GM12878 (cell line): ENCODE measurements around the gene OCRL. TPM values are rescaled to one million over a fixed set of nuclear protein-coding genes. Genes with fewer than 3 reads are reported as not detected.

Source experiments
- ATAC-seq: fragments of 200-7000 bp; cut with Tn5 transposase; 3 replicates; pipeline ENCODE4 v1.9.1; 2020; ENCODE audit warnings: mild to moderate bottlenecking, moderate library complexity
- BruUV-seq: library from RNA; stranded (reverse); fragments of 400-500 nt; replicated peaks from 2 replicates; lab custom pipeline; 2021; lab: Mats Ljungman, UMichigan
- CTCF ChIA-PET: fragments of 300-600 bp; sonication (Branson Sonifier 250); formaldehyde crosslinking; extraction: SDS; loops from one replicate; lab custom pipeline; 2021; ENCODE audit warnings: inconsistent platforms; lab: Yijun Ruan, JAX
- POLR2A ChIA-PET: fragments of 350-600 bp; formaldehyde crosslinking; extraction: SDS; loops from one replicate; lab custom pipeline; 2021; ENCODE audit warnings: inconsistent platforms; lab: Charles Lee
- RAD21 ChIA-PET: fragments of 300-600 bp; sonication (Branson Sonifier 250); formaldehyde crosslinking; loops from one replicate; lab custom pipeline; 2023; ENCODE audit warnings: antibody characterized with exemption; ENCODE audit not compliant: unreplicated experiment; lab: Charles Lee
- SMC1A ChIA-PET: fragments of 300-600 bp; sonication (Branson Sonifier 250); formaldehyde crosslinking; loops from one replicate; lab custom pipeline; 2023; ENCODE audit not compliant: unreplicated experiment, uncharacterized antibody; lab: Charles Lee
- DNase-seq: peaks from one replicate; pipeline ENCODE4 v3.0.0-alpha.2; 2011; ENCODE audit warnings: low read depth, low spot score
- FAIRE-seq: peaks from 3 replicates; lab custom pipeline; 2011; peaks lifted over from hg19 to GRCh38; lab: Jason Lieb, UNC
- H2AFZ ChIP-seq: 2 replicates; pipeline ENCODE4 v1.6.0; 2011; ENCODE audit warnings: low read depth, low read length, control low read depth; ENCODE audit not compliant: control insufficient read depth
- H3K27ac ChIP-seq: 2 replicates; pipeline ENCODE4 v1.5.1; 2011; ENCODE audit warnings: control low read depth; ENCODE audit not compliant: control insufficient read depth, insufficient read depth
- H3K27me3 ChIP-seq, 2 experiments: replicated peaks in 1 of 2; 2 replicates each; pipeline versions ENCODE4 v1.6.0 to v1.6.1; 2011; ENCODE audit warnings: low read length in 1 of 2; ENCODE audit not compliant: control insufficient read depth in 2 of 2, insufficient read depth in 2 of 2
- H3K36me3 ChIP-seq, 2 experiments: 2 replicates each; pipeline ENCODE4 v1.5.1; 2011; ENCODE audit warnings: low read length in 1 of 2; ENCODE audit not compliant: control insufficient read depth in 2 of 2, insufficient read depth in 2 of 2
- H3K4me1 ChIP-seq: 2 replicates; pipeline ENCODE4 v1.6.1; 2011; ENCODE audit warnings: mild to moderate bottlenecking, low read length, moderate library complexity, mixed read lengths; ENCODE audit not compliant: control insufficient read depth, insufficient read depth
- H3K4me2 ChIP-seq: 2 replicates; pipeline ENCODE4 v1.6.0; 2011; ENCODE audit warnings: control low read depth; ENCODE audit not compliant: control insufficient read depth, insufficient read depth
- H3K4me3 ChIP-seq: fragments of 200-600 bp; sonication (generic); 2 replicates; pipeline ENCODE4 v1.5.1; 2016
- H3K79me2 ChIP-seq: 2 replicates; pipeline ENCODE4 v1.6.0; 2011; ENCODE audit warnings: low read length; ENCODE audit not compliant: control insufficient read depth, insufficient read depth
- H3K9ac ChIP-seq: 2 replicates; pipeline ENCODE4 v1.8.0; 2011; ENCODE audit warnings: low read length, control low read depth, mixed read lengths; ENCODE audit not compliant: control insufficient read depth, insufficient read depth
- H3K9me3 ChIP-seq: replicated peaks from 3 replicates; pipeline ENCODE4 v1.5.1; 2011; ENCODE audit warnings: mild to moderate bottlenecking, low read length; ENCODE audit not compliant: control insufficient read depth, insufficient read depth
- H4K20me1 ChIP-seq: 2 replicates; pipeline ENCODE4 v1.6.0; 2011; ENCODE audit not compliant: control insufficient read depth, insufficient read depth
- ATF7 ChIP-seq: fragments of 450-650 bp; IDR thresholded peaks from 2 replicates; pipeline ENCODE4 v1.6.1; 2016; ENCODE audit warnings: low read depth, mild to moderate bottlenecking
- BCL11A ChIP-seq: IDR thresholded peaks from 2 replicates; pipeline ENCODE4 v1.6.1; 2011; ENCODE audit warnings: low read depth, low read length
- CBX3 ChIP-seq: fragments of 200-600 bp; sonication (generic); IDR thresholded peaks from 2 replicates; pipeline ENCODE4 v1.6.1; 2016; ENCODE audit warnings: low read depth, borderline replicate concordance
- CBX5 ChIP-seq: sonication (generic); IDR thresholded peaks from 2 replicates; pipeline ENCODE4 v1.6.1; 2016; ENCODE audit warnings: low read depth, moderate library complexity, mild to moderate bottlenecking, inconsistent platforms
- GABPA ChIP-seq: IDR thresholded peaks from 2 replicates; pipeline ENCODE4 v1.6.1; 2014; ENCODE audit warnings: antibody characterized with exemption, low read depth, mild to moderate bottlenecking, inconsistent platforms
- HDGF ChIP-seq: fragments of 450-650 bp; IDR thresholded peaks from 2 replicates; pipeline ENCODE4 v1.6.1; 2016; ENCODE audit warnings: antibody characterized with exemption
- POLR2A ChIP-seq: IDR thresholded peaks from 2 replicates; pipeline ENCODE4 v1.6.1; 2011; ENCODE audit warnings: low read depth, mild to moderate bottlenecking, low read length
- SIX5 ChIP-seq: IDR thresholded peaks from 2 replicates; pipeline ENCODE4 v1.6.1; 2011; ENCODE audit warnings: mild to moderate bottlenecking, low read depth, low read length, moderate library complexity; ENCODE audit not compliant: severe bottlenecking
- SRF ChIP-seq, 2 experiments: IDR thresholded peaks; 2 replicates each; pipeline ENCODE4 v1.6.1; 2011; ENCODE audit warnings: low read depth in 2 of 2, low read length in 2 of 2, mild to moderate bottlenecking in 1 of 2, moderate library complexity in 1 of 2
- SUZ12 ChIP-seq: fragments of 200-600 bp; sonication (generic); IDR thresholded peaks from one replicate; pipeline ENCODE4 v1.6.1; 2018; ENCODE audit warnings: antibody characterized with exemption, mild to moderate bottlenecking; ENCODE audit not compliant: unreplicated experiment
- TAF1 ChIP-seq: IDR thresholded peaks from 2 replicates; pipeline ENCODE4 v1.6.1; 2011; ENCODE audit warnings: mild to moderate bottlenecking, low read depth, low read length, borderline replicate concordance
- TCF12 ChIP-seq: IDR thresholded peaks from 2 replicates; pipeline ENCODE4 v1.6.1; 2011; ENCODE audit warnings: low read depth, mild to moderate bottlenecking, low read length
- WGBS: methylation state at CpG from one replicate; pipeline ENCODE4 v1.1.6; 2016; ENCODE audit warnings: low lambda C conversion rate; ENCODE audit not compliant: insufficient replicate concordance, insufficient coverage; ENCODE audit errors: missing lambda C conversion rate; 5-methylcytosine and 5-hydroxymethylcytosine counted together
- in situ Hi-C: fragments of 300-500 bp; cut with MboI; formaldehyde crosslinking; loops from 9 replicates; pipeline ENCODE4 v1.14.3; 2018; ENCODE audit warnings: mixed read lengths
- intact Hi-C: fragments of 100-400 bp; cut with micrococcal nuclease; formaldehyde crosslinking; loops from one replicate; pipeline ENCODE4 v1.14.2; 2022; ENCODE audit not compliant: unreplicated experiment
- polyA plus RNA-seq, 11 experiments: library from polyadenylated mRNA; depleted of rRNA in 4 of 11; unstranded in 6 of 11; stranded (reverse) in 5 of 11; fragments of >200 nt; fragmentation: Nextera tagmentation in 4 of 11; fragmentation: Illumina TruSeq in 1 of 11; extraction: Ambion mirVana in 4 of 11; extraction: Trizol in 1 of 11; gene quantifications; 1 replicate in 1 of 11; 2 replicates in 10 of 11; pipeline versions ENCODE4 v1.2.1 to v1.2.3, GENCODE V29; 2011 to 2016; ENCODE audit warnings: inconsistent platforms in 2 of 11, missing spikeins in 2 of 11, low read depth in 1 of 11
- total RNA-seq, 4 experiments: library from RNA; depleted of rRNA in 3 of 4; stranded (reverse); fragments of >200 nt in 3 of 4; fragmentation: Illumina TruSeq in 1 of 4; extraction: Trizol in 1 of 4; gene quantifications; 2 replicates each; pipeline versions ENCODE4 v1.2.1 to v1.2.3, GENCODE V29; 2013 to 2021
- TF ChIP-seq, protein P1 (sequence below): IDR thresholded peaks from 2 replicates; pipeline ENCODE4 v1.6.1; 2012; ENCODE audit warnings: mild to moderate bottlenecking, low read depth, low read length

Gene OCRL
- total and polyA plus RNA-seq, 10 of the 15 experiments (the other 5 are each of a cell fraction or from before 2014, with no cell fraction given): 0.53 to 4.4 (median 2.3) TPM

DNA sequence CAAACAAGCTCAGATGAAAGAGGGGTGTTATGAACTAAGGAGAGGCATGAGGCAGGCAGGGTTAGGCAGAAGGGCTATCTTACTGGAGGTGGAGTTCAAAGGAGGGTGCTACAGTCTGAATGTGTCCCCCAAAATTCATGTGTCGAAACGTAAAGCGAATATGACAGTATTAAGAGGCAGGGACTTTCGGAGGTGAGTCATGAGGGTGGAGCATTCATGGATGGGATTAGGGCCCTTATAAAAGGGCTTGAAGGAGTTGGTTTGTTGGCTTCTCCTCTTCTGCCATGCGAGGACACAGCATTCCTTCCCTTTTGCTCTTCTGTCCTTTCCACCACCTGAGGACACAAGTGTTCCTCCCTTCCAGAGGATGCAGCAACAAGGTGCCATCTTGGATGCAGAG is 91.8 kb downstream of the OCRL start:
- TF ChIP-seq GABPA (no peak), HDGF (no peak), POLR2A (no peak), ATF7 (no peak), TCF12 (no peak), CBX5 (no peak), SRF (IDR thresholded peaks at IDR 0.05; ENCODE audit: low read depth in 2 of 2, low read length in 2 of 2) (no peak), BCL11A (no peak)
- TF ChIP-seq, all 136 proteins: peak for 0
- in situ Hi-C loops: no loop called here
- BruUV-seq: no TSS peak
- ChIA-PET SMC1A (interaction anchor here (1.5 kb wide), 1 partner anchor 198 kb away, joined by 3 read pairs; no protein-coding TSS in a partner anchor), POLR2A (no interaction called here), RAD21 (interaction anchor here (1.6 kb wide), 1 partner anchor 9 kb away, joined by 3 read pairs; no protein-coding TSS in a partner anchor), CTCF (interaction anchor here (2.0 kb wide), 1 partner anchor 8 kb away, joined by 5 read pairs; no protein-coding TSS in a partner anchor)
- no peak for ATAC-seq
- Histone ChIP-seq H3K9me3 (no peaks in the 10 kb centered on the region; the same call in 2 of the 3 replicates), H3K27ac (no peak overlapping the region), H3K79me2 (no peaks in the 10 kb centered on the region), H3K4me2 (no peak overlapping the region), H3K9ac (no peak overlapping the region), H3K36me3 (no peaks in the 10 kb centered on the region), H3K4me1 (no peaks in the 10 kb centered on the region), H4K20me1 (no peaks in the 10 kb centered on the region), H3K27me3 (no peaks in the 10 kb centered on the region), H3K4me3 (no peak overlapping the region), H2AFZ (no peak overlapping the region)
- no peak for DNase-seq
- intact Hi-C loops: no loop called here
- no peak for FAIRE-seq
- WGBS: 70% methylated on average over 5 of the region's 5 CpGs

GRCh38 chrX:129632443-129632842 is 92.4 kb downstream of the OCRL start:
- Histone ChIP-seq H3K9me3 (no peaks in the 10 kb centered on the region), H3K79me2 (no peaks in the 10 kb centered on the region), H3K9ac (no peak overlapping the region), H3K4me3 (no peak overlapping the region), H3K27ac (no peak overlapping the region), H3K36me3 (no peaks in the 10 kb centered on the region), H3K4me1 (no peaks in the 10 kb centered on the region), H4K20me1 (no peaks in the 10 kb centered on the region), H3K27me3 (no peaks in the 10 kb centered on the region), H3K4me2 (no peak overlapping the region), H2AFZ (no peak overlapping the region)
- ATAC-seq: no peak; the same call in 2 of the 3 replicates
- FAIRE-seq: no peak
- intact Hi-C loops (no loop called here), in situ Hi-C loops (no loop called here)
- DNase-seq: no peak
- ChIA-PET CTCF (no interaction called here), SMC1A (no interaction called here), RAD21 (interaction anchor here (1.6 kb wide), 1 partner anchor 9 kb away, joined by 3 read pairs; no protein-coding TSS in a partner anchor), POLR2A (no interaction called here)
- BruUV-seq: no TSS peak
- WGBS: 46% methylated on average over 7 of the region's 7 CpGs
- no peak for TF ChIP-seq SIX5
- TF ChIP-seq, protein P1, sequence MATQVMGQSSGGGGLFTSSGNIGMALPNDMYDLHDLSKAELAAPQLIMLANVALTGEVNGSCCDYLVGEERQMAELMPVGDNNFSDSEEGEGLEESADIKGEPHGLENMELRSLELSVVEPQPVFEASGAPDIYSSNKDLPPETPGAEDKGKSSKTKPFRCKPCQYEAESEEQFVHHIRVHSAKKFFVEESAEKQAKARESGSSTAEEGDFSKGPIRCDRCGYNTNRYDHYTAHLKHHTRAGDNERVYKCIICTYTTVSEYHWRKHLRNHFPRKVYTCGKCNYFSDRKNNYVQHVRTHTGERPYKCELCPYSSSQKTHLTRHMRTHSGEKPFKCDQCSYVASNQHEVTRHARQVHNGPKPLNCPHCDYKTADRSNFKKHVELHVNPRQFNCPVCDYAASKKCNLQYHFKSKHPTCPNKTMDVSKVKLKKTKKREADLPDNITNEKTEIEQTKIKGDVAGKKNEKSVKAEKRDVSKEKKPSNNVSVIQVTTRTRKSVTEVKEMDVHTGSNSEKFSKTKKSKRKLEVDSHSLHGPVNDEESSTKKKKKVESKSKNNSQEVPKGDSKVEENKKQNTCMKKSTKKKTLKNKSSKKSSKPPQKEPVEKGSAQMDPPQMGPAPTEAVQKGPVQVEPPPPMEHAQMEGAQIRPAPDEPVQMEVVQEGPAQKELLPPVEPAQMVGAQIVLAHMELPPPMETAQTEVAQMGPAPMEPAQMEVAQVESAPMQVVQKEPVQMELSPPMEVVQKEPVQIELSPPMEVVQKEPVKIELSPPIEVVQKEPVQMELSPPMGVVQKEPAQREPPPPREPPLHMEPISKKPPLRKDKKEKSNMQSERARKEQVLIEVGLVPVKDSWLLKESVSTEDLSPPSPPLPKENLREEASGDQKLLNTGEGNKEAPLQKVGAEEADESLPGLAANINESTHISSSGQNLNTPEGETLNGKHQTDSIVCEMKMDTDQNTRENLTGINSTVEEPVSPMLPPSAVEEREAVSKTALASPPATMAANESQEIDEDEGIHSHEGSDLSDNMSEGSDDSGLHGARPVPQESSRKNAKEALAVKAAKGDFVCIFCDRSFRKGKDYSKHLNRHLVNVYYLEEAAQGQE: no peak
- TF ChIP-seq SUZ12: no peak
- TF ChIP-seq GABPA: no peak
- TF ChIP-seq TAF1: no peak
- no peak for TF ChIP-seq CBX3
